HepG2 (cell line): ENCODE data around the gene ATRAID. TPM values are rescaled to one million over a fixed set of nuclear protein-coding genes. Genes with fewer than 3 reads are reported as not detected.

Source experiments
- ATAC-seq: fragments of 200-7000 bp; cut with Tn5 transposase; 3 replicates; pipeline ENCODE4 v1.9.1; 2020; ENCODE audit warnings: mild to moderate bottlenecking, moderate library complexity
- BruUV-seq: library from RNA; stranded (reverse); fragments of 400-500 nt; replicated peaks from 2 replicates; lab custom pipeline; 2021; lab: Mats Ljungman, UMichigan
- CTCF ChIA-PET: fragments of 300-600 bp; formaldehyde crosslinking; extraction: SDS; loops from one replicate; lab custom pipeline; 2021; ENCODE audit warnings: low total read pairs, inconsistent platforms, low intra/inter-chr PET ratio; lab: Yijun Ruan, JAX
- POLR2A ChIA-PET: fragments of 350-600 bp; sonication (Branson Sonifier 250); formaldehyde crosslinking; loops from one replicate; lab custom pipeline; 2020; ENCODE audit warnings: antibody characterized with exemption, inconsistent platforms; lab: Yijun Ruan, JAX
- DNase-seq: peaks from one replicate; pipeline ENCODE4 v3.0.0-alpha.2; 2015; ENCODE audit warnings: low spot score
- FAIRE-seq: peaks from 3 replicates; lab custom pipeline; 2011; peaks lifted over from hg19 to GRCh38; lab: Jason Lieb, UNC
- H2AFZ ChIP-seq: one replicate; pipeline ENCODE4 v1.6.1; 2011; ENCODE audit warnings: low read length, inconsistent platforms
- H3K27ac ChIP-seq: fragments of 300-600 bp; 3 replicates; pipeline ENCODE4 v1.8.0; 2011; ENCODE audit warnings: mixed run types, mild to moderate bottlenecking, mixed read lengths, low read length, inconsistent platforms; ENCODE audit not compliant: insufficient read depth; ENCODE audit errors: extremely low read length
- H3K27me3 ChIP-seq, 2 experiments: fragments of 200-600 bp in 1 of 2; 2 replicates in 1 of 2; 3 replicates in 1 of 2; pipeline versions ENCODE4 v1.6.0 to v1.8.0; 2011; ENCODE audit warnings: low read length in 2 of 2, mild to moderate bottlenecking in 2 of 2, moderate library complexity in 2 of 2, inconsistent platforms in 1 of 2; ENCODE audit not compliant: insufficient read depth in 2 of 2, control insufficient read depth in 1 of 2
- H3K36me3 ChIP-seq, 2 experiments: fragments of 200-600 bp in 1 of 2; replicated peaks in 1 of 2; 2 replicates in 1 of 2; 3 replicates in 1 of 2; pipeline versions ENCODE4 v1.5.1 to v1.8.0; 2011; ENCODE audit warnings: low read length in 2 of 2, inconsistent platforms in 1 of 2; ENCODE audit not compliant: insufficient read depth in 2 of 2, control insufficient read depth in 1 of 2
- H3K4me1 ChIP-seq: 2 replicates; pipeline ENCODE4 v1.5.1; 2012; ENCODE audit warnings: low read length, inconsistent platforms; ENCODE audit not compliant: insufficient read depth
- H3K4me2 ChIP-seq: 2 replicates; pipeline ENCODE4 v1.6.0; 2011; ENCODE audit warnings: low read depth, low read length, inconsistent platforms
- H3K4me3 ChIP-seq, 3 experiments: fragments of 200-600 bp in 1 of 3; sonication (generic), shearing (Covaris generic) in 1 of 3; replicated peaks in 1 of 3; 2 replicates each; pipeline ENCODE4 v1.5.1; 2011 to 2016; ENCODE audit warnings: low read length in 3 of 3, inconsistent platforms in 2 of 3, low read depth in 2 of 3, mild to moderate bottlenecking in 2 of 3, control low read depth in 1 of 3, mixed read lengths in 1 of 3; ENCODE audit not compliant: insufficient read depth in 1 of 3
- H3K79me2 ChIP-seq: one replicate; pipeline ENCODE4 v1.6.1; 2011; ENCODE audit warnings: low read length, inconsistent platforms; ENCODE audit not compliant: insufficient read depth
- H3K9ac ChIP-seq: 2 replicates; pipeline ENCODE4 v1.6.0; 2011; ENCODE audit warnings: mild to moderate bottlenecking, low read depth, low read length, inconsistent platforms; ENCODE audit not compliant: insufficient read depth
- H3K9me3 ChIP-seq: 2 replicates; pipeline ENCODE4 v1.5.1; 2012; ENCODE audit warnings: mild to moderate bottlenecking, low read length
- H4K20me1 ChIP-seq: 2 replicates; pipeline ENCODE4 v1.6.0; 2011; ENCODE audit warnings: inconsistent platforms, mild to moderate bottlenecking, low read length, moderate library complexity; ENCODE audit not compliant: insufficient read depth
- ASH2L ChIP-seq: fragments of 300-600, 200-600 bp; sonication (generic); IDR thresholded peaks from 2 replicates; pipeline ENCODE4 v1.7.0; 2017; ENCODE audit warnings: low read depth, mild to moderate bottlenecking, moderate library complexity, mixed read lengths, low read length; ENCODE audit not compliant: insufficient read length
- BRD4 ChIP-seq: sonication (generic); formaldehyde crosslinking; IDR thresholded peaks from 2 replicates; pipeline ENCODE4 v1.4.0; 2020; ENCODE audit warnings: missing genetic modification reagents
- CREB1 ChIP-seq, 2 experiments: fragments of 450-650 bp in 1 of 2; IDR thresholded peaks; 2 replicates each; pipeline ENCODE4 v1.6.1; 2016 to 2017; ENCODE audit warnings: control low read depth in 1 of 2, mild to moderate bottlenecking in 1 of 2, missing compliant biosample characterization in 1 of 2, missing genetic modification characterization in 1 of 2
- GATAD2A ChIP-seq: IDR thresholded peaks from 2 replicates; pipeline ENCODE4 v1.6.1; 2016
- JARID2 ChIP-seq: sonication (generic); formaldehyde crosslinking; IDR thresholded peaks from 2 replicates; pipeline ENCODE4 v1.8.1; 2023; ENCODE audit warnings: missing genetic modification reagents, inconsistent platforms; ENCODE audit not compliant: insufficient replicate concordance
- KAT7 ChIP-seq: IDR thresholded peaks from 2 replicates; pipeline ENCODE4 v1.6.1; 2018; ENCODE audit warnings: borderline replicate concordance, missing compliant biosample characterization
- KDM4B ChIP-seq: sonication (generic); formaldehyde crosslinking; IDR thresholded peaks from 2 replicates; pipeline ENCODE4 v1.4.0; 2020; ENCODE audit warnings: missing genetic modification reagents
- NCOA2 ChIP-seq: sonication (generic); formaldehyde crosslinking; IDR thresholded peaks from 2 replicates; pipeline ENCODE4 v1.8.0; 2022; ENCODE audit warnings: inconsistent platforms
- NFE2L2 ChIP-seq: fragments of 150-350 bp; IDR thresholded peaks from 2 replicates; pipeline ENCODE4 v1.6.1; 2014; ENCODE audit warnings: low read length
- PRMT3 ChIP-seq: sonication (generic); formaldehyde crosslinking; IDR thresholded peaks from 2 replicates; pipeline ENCODE4 v1.8.1; 2022; ENCODE audit warnings: low read depth, mild to moderate bottlenecking, moderate library complexity, missing genetic modification reagents, borderline replicate concordance
- RAD21 ChIP-seq: fragments of 450-650 bp; formaldehyde crosslinking; IDR thresholded peaks from 2 replicates; pipeline ENCODE4 v1.5.0; 2020; ENCODE audit warnings: mild to moderate bottlenecking
- ZNF563 ChIP-seq: sonication (generic); formaldehyde crosslinking; IDR thresholded peaks from 2 replicates; pipeline ENCODE4 v1.8.0; 2022; ENCODE audit warnings: mild to moderate bottlenecking, moderate library complexity, missing genetic modification reagents
- ZNF570 ChIP-seq: sonication (generic); formaldehyde crosslinking; IDR thresholded peaks from 2 replicates; pipeline ENCODE4 v1.4.0; 2020; ENCODE audit warnings: mild to moderate bottlenecking, missing genetic modification reagents, borderline replicate concordance
- ZNF749 ChIP-seq: sonication (generic); formaldehyde crosslinking; IDR thresholded peaks from 2 replicates; pipeline ENCODE4 v1.8.0; 2022; ENCODE audit warnings: mild to moderate bottlenecking, missing genetic modification reagents, moderate library complexity, borderline replicate concordance
- ZSCAN25 ChIP-seq: sonication (generic); formaldehyde crosslinking; IDR thresholded peaks from 2 replicates; pipeline ENCODE4 v1.8.0; 2022; ENCODE audit warnings: mild to moderate bottlenecking, missing genetic modification reagents
- whole genome bisulfite sequencing: methylation state at CpG from one replicate; pipeline ENCODE4 v1.1.6; 2017; ENCODE audit warnings: low lambda C conversion rate; 5-methylcytosine and 5-hydroxymethylcytosine counted together
- in situ Hi-C: cut with HindIII; loops from 2 replicates; pipeline ENCODE4 v1.10.0; 2017; ENCODE audit warnings: low pct_unique_long_range_greater_than_20kb; ENCODE audit not compliant: extremely low pct_ligation_motif_present
- intact Hi-C: fragments of 100-400 bp; cut with micrococcal nuclease; formaldehyde crosslinking; loops from one replicate; pipeline ENCODE4 v1.10.0; 2022; ENCODE audit not compliant: unreplicated experiment
- polyA plus RNA-seq, 8 experiments: library from polyadenylated mRNA; depleted of rRNA in 3 of 8; stranded (reverse) in 7 of 8; unstranded in 1 of 8; fragments of >200 nt; fragmentation: Illumina TruSeq in 4 of 8; extraction: Trizol in 4 of 8; gene quantifications; 2 replicates each; pipeline versions ENCODE4 v1.2.1 to v1.2.3, GENCODE V29; 2011 to 2016; ENCODE audit warnings: low read depth in 4 of 8, missing spikeins in 1 of 8, mixed read lengths in 1 of 8; ENCODE audit not compliant: insufficient read depth in 1 of 8
- total RNA-seq, 5 experiments: library from RNA; depleted of rRNA; stranded (reverse); fragments of >200 nt; fragmentation: Illumina TruSeq; extraction: Trizol; gene quantifications; 2 replicates each; pipeline ENCODE4 v1.2.3, GENCODE V29; 2016; ENCODE audit warnings: low read depth in 1 of 5
- TF ChIP-seq, protein P1 (sequence below): fragments of 450-650 bp; IDR thresholded peaks from 2 replicates; pipeline ENCODE4 v1.6.1; 2017; ENCODE audit warnings: mild to moderate bottlenecking
- TF ChIP-seq, protein P2 (sequence below): sonication (generic); formaldehyde crosslinking; IDR thresholded peaks from 2 replicates; pipeline ENCODE4 v1.4.0; 2020; ENCODE audit warnings: missing genetic modification reagents, mild to moderate bottlenecking, borderline replicate concordance

ATRAID gene
- total and polyA plus RNA-seq, 2 of the 13 experiments (the other 11 are each of a cell fraction or from before 2014, with no cell fraction given) = 207 to 382 TPM

GRCh38 chr2:27236136-27236535 is 24.3 kb downstream of the ATRAID start:
- H3K9ac ChIP-seq = no peak overlapping the region
- no peak overlapping the region for H2AFZ ChIP-seq
- H3K9me3 ChIP-seq = no peaks in the 10 kb centered on the region
- H3K4me1 ChIP-seq = no peaks in the 10 kb centered on the region
- no peaks in the 10 kb centered on the region for H4K20me1 ChIP-seq
- H3K36me3 ChIP-seq = peaks cover 78 to 96% of the 10 kb centered on the region in 2 experiments
- no peak for TF ChIP-seq ZNF749 (CRISPR knock-in tag)
- no peak for TF ChIP-seq ZSCAN25 (CRISPR knock-in tag)
- TF ChIP-seq NFE2L2 = no peak
- TF ChIP-seq, protein P1, sequence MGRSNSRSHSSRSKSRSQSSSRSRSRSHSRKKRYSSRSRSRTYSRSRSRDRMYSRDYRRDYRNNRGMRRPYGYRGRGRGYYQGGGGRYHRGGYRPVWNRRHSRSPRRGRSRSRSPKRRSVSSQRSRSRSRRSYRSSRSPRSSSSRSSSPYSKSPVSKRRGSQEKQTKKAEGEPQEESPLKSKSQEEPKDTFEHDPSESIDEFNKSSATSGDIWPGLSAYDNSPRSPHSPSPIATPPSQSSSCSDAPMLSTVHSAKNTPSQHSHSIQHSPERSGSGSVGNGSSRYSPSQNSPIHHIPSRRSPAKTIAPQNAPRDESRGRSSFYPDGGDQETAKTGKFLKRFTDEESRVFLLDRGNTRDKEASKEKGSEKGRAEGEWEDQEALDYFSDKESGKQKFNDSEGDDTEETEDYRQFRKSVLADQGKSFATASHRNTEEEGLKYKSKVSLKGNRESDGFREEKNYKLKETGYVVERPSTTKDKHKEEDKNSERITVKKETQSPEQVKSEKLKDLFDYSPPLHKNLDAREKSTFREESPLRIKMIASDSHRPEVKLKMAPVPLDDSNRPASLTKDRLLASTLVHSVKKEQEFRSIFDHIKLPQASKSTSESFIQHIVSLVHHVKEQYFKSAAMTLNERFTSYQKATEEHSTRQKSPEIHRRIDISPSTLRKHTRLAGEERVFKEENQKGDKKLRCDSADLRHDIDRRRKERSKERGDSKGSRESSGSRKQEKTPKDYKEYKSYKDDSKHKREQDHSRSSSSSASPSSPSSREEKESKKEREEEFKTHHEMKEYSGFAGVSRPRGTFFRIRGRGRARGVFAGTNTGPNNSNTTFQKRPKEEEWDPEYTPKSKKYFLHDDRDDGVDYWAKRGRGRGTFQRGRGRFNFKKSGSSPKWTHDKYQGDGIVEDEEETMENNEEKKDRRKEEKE = no peak
- BruUV-seq = no TSS peak
- H3K27ac ChIP-seq = no peak overlapping the region
- DNase-seq = no peak
- no peaks in the 10 kb centered on the region for H3K79me2 ChIP-seq
- no peak for ATAC-seq
- WGBS = 97% methylated on average over 12 of the region's 12 CpGs
- in situ Hi-C loops (no loop called here), intact Hi-C loops (no loop called here)
- ChIA-PET POLR2A (no interaction called here), CTCF (no interaction called here)
- H3K4me3 ChIP-seq = no peak overlapping the region
- no peaks in the 10 kb centered on the region for H3K27me3 ChIP-seq
- no peak for FAIRE-seq
- H3K4me2 ChIP-seq = no peak overlapping the region

- intact Hi-C loops = no loop called here
- H3K4me1 ChIP-seq = no peaks in the 10 kb centered on the region
- TF ChIP-seq KAT7 (CRISPR knock-in tag) = no peak
- no peak for TF ChIP-seq GATAD2A (CRISPR knock-in tag)
- TF ChIP-seq BRD4 = no peak
- no peak for TF ChIP-seq CREB1 (IDR thresholded peaks at IDR 0.05)
- TF ChIP-seq CREB1 (CRISPR knock-in tag; IDR thresholded peaks at IDR 0.05) = no peak
- TF ChIP-seq PRMT3 (CRISPR knock-in tag) = no peak
- no peak for TF ChIP-seq RAD21 (CRISPR knock-in tag)
- no peak for TF ChIP-seq JARID2 (CRISPR knock-in tag)
- TF ChIP-seq NCOA2 (CRISPR knock-in tag) = no peak
- no peak for TF ChIP-seq KDM4B
- TF ChIP-seq ASH2L = no peak
- TF ChIP-seq ZNF563 (CRISPR knock-in tag) = no peak
- TF ChIP-seq ZNF570 = no peak
- TF ChIP-seq, protein P2, sequence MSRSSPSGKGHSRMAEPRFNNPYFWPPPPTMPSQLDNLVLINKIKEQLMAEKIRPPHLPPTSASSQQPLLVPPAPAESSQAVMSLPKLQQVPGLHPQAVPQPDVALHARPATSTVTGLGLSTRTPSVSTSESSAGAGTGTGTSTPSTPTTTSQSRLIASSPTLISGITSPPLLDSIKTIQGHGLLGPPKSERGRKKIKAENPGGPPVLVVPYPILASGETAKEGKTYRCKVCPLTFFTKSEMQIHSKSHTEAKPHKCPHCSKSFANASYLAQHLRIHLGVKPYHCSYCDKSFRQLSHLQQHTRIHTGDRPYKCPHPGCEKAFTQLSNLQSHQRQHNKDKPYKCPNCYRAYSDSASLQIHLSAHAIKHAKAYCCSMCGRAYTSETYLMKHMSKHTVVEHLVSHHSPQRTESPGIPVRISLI (CRISPR knock-in tag) = no peak
These were observed 24.8 kb downstream of the ATRAID start for GRCh38 chr2:27236626-27237025.

More at GRCh38 chr2:27236626-27237025, 24.8 kb downstream of the ATRAID start:
- POLR2A ChIA-PET = no interaction called here
- in situ Hi-C loops = no loop called here
- DNase-seq (no peak), FAIRE-seq (no peak), ATAC-seq (no peak)
- Histone ChIP-seq H3K36me3 (peaks cover 79 to 96% of the 10 kb centered on the region in 2 experiments), H3K9ac (no peak overlapping the region), H2AFZ (no peak overlapping the region), H3K79me2 (no peaks in the 10 kb centered on the region), H3K4me2 (no peak overlapping the region), H3K27ac (no peak overlapping the region), H3K27me3 (no peaks in the 10 kb centered on the region), H4K20me1 (no peaks in the 10 kb centered on the region), H3K4me3 (no peak overlapping the region), H3K9me3 (no peaks in the 10 kb centered on the region)
- 100% methylated on average over 3 of the region's 3 CpGs for WGBS
- BruUV-seq = no TSS peak
- CTCF ChIA-PET = no interaction called here
